AG08396 (cell line): ENCODE data around the gene APOE.
A peak's percentile ranks its signal among the peaks of the same experiment; 100 is the strongest.
"Not testable (repeated sequence)": the region's sequence is repeated elsewhere in the genome, so short reads cannot be mapped to it uniquely, and the experiment has no call there.

ENCODE experiments used
- DNase-seq: peaks from one replicate; pipeline ENCODE4 v3.0.0; 2012; ENCODE audit warnings: low spot score, mixed read lengths

The APOE gene

DNA sequence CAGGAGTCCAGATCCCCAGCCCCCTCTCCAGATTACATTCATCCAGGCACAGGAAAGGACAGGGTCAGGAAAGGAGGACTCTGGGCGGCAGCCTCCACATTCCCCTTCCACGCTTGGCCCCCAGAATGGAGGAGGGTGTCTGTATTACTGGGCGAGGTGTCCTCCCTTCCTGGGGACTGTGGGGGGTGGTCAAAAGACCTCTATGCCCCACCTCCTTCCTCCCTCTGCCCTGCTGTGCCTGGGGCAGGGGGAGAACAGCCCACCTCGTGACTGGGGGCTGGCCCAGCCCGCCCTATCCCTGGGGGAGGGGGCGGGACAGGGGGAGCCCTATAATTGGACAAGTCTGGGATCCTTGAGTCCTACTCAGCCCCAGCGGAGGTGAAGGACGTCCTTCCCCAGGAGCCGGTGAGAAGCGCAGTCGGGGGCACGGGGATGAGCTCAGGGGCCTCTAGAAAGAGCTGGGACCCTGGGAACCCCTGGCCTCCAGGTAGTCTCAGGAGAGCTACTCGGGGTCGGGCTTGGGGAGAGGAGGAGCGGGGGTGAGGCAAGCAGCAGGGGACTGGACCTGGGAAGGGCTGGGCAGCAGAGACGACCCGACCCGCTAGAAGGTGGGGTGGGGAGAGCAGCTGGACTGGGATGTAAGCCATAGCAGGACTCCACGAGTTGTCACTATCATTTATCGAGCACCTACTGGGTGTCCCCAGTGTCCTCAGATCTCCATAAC is at the start of gene APOE:
TSS of gene APOE (plus strand) at position 360 of the 724 bp plus-strand sequence. CDS start 829 bp downstream, outside the sequence.
- no peak for DNase-seq

DNA sequence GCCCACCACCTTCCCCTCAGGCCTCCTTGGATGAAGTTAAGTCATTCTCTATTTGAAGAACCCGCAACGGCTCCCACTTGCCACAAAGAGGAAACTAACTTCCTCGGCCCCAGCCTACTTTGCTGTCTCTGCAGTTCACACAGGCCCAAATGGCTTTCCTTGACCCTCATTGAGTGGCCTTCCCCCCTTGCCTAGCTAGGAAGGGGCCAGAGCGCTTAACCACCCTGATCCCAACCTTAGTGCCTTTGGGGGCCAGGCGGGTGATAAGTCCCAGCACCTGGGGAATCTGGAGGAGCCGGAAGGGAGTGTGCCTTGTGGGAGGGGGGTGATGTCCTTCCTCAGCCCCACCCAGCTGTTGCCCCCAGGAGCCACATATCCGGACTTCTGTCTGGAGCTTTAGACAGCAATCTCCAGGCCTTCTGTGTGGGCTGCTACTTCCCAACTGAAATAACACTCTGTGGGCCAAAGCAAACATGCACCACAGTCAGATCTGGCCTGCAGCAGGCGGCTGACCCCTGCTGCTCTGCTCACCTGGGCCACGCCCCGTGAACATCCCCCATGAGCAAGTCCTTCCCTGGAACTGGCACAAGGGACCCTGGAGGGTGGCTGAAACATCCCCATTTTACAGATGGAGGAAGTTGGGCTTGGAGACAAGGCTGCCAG is 49.0 kb upstream of the APOE start:
- DNase-seq: no peak

DNA sequence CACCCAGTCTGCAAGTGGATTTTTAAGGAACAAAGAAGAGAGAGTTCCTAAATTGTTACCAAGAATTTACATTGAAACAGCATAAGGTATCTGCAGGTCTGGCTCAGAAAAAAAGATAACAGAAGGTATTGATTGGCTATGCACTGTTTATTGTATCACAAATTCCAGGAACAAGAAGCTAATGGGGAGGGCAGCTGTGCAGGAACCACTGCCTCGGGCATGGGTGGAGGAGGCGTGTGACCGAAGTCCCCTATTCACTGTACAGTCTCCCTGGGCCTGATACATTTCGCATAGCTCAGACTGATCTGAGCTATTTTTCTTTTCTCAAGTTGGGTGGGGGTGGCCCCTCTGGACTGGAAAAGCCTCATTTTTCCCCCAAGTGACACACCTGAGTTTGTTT is 47.8 kb upstream of the APOE start:
- no peak for DNase-seq

DNA sequence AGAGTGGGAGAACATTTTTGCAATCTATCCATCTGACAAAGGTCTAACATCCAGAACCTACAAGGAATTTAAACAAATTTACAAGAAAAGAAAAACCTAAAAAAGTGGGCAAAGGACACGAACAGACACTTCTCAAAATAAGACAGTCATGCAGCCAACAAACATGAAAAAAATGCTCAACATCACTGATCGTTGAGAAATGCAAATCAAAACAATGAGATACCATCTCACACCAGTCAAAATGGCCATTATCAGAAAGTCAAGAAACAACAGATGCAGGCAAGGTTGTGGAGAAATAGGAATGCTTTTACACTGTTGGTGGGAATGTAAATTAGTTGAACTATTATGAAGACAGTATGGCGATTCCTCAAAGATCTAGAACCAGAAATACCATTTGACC is 44.0 kb upstream of the APOE start:
- not testable (repeated sequence) for DNase-seq

DNA sequence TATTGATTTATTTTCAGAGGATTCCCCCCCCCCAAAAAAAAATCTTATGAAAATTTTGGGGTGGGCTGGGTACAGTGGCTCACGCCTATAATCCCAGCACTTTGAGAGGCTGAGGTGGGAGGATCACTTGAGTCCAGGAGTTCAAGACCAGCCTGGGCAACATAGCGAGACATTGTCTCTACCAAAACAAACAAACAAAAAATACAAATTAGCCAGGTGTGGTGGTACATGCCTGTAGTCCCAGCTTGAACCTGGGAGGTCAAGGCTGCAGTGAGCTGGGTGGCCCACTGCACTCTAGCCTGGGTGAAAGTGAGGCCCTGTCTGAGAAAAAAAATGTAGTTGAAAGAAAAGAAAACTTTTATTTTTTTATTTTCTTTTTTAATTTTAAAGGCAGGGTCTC is 41.6 kb upstream of the APOE start:
- DNase-seq: no peak

DNA sequence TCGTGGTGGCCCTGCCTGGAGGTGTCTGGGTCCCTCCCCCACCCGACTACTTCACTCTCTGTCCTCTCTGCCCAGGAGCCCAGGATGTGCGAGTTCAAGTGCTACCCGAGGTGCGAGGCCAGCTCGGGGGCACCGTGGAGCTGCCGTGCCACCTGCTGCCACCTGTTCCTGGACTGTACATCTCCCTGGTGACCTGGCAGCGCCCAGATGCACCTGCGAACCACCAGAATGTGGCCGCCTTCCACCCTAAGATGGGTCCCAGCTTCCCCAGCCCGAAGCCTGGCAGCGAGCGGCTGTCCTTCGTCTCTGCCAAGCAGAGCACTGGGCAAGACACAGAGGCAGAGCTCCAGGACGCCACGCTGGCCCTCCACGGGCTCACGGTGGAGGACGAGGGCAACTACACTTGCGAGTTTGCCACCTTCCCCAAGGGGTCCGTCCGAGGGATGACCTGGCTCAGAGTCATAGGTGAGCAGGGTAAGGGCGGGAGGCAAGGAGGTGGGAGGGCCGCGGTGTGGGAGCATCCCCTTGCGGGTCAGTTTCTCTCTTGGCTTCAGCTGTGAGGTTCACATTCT is 40.3 kb upstream of the APOE start:
- no peak for DNase-seq

DNA sequence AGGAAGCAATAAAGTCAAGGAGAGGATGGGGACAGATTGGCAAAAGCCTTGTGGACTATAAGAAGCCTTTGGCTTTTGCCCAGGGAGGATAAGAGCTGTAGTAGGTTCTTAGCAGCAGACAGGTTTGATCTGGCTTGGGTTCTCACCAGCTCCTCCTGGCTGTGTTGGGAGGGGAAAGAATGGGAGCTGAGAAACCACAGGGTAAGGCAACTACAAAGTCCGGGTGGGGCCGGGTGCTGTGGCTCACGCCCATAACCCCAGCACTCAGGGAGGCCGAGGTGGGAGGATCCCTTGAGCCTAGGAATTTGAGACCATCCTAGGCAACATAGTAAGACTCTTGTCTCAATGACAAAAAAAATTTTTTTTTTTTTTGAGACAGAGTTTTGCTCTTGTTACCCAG is 38.9 kb upstream of the APOE start:
- no peak for DNase-seq

DNA sequence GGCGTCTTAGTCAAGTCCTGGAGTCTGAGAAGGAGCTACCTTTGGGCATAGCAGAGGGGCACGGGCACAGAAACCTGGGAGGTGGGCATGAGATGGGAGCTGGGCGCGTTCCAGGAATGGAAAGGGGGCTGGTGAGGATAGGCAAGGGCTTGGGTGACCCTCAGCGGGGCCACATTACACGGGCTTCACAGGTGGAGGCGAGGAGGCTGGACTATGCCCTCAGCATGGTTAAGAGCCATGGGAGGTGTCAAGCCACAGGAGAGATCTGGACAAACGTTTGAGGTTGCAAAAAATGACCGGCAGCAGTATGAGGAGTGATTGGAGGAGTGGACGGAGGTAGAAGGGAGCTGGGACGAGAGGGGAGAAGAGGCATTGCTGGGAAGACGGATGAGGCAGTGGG is 38.0 kb upstream of the APOE start:
- DNase-seq: no peak

DNA sequence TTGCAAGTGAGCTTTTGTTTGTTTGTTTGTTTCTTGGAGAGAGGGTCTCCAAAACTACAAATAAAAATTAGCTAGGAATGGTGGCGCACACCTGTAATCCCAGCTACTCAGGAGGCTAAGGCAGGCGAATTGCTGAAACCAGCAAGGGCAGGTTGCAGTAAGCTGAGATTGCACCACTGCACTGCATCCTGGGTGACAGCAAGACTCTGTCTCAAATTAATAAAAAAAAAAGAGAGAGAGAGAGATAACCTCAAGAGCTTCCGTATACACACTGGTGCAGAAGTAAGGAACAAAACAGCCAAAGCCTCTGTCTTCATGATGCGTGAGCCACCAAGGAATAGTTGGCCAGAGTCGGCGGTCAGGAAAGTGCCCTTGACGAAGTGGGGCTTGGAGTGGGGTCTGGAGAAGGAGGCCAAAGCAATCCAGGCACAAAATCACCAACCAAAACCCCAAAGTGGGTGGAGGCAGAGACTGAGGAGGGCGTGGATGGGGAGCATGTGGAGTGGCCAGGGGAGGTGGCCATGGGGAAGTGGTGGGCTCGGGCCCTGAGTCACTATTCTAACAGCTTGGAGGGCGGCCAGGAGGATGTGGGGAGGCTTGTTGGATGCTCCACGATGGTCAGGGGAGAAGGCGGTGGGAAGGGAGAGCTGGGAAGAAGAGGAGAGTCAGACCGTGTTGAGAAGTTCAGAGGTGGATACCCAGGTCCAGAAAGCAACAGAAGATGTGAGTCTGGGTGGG is 35.7 kb upstream of the APOE start:
- peak; percentile 46 for DNase-seq

DNA sequence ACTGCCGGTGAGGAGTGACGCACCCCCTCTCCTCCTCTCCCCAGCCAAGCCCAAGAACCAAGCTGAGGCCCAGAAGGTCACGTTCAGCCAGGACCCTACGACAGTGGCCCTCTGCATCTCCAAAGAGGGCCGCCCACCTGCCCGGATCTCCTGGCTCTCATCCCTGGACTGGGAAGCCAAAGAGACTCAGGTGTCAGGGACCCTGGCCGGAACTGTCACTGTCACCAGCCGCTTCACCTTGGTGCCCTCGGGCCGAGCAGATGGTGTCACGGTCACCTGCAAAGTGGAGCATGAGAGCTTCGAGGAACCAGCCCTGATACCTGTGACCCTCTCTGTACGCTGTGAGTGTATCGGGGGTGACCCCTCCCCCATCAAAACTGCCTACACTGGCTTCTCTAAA is 33.8 kb upstream of the APOE start:
- DNase-seq: no peak

DNA sequence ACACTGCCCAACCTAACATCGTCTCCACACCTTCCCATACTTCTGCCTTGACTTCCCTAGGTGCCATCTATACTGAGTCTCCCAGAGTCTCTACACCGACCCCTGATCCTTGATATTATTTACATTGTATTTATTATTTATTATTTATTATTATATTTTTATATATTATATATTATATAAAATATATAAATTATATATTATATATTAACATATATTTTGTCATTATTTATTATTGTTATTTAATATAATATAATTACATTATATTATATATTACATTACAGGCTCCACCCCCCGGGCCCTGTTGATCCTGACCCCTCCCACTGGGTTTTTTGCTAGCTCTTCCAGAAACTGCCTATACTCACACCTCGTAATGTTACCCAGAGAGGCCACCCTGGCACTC is 32.9 kb upstream of the APOE start:
- DNase-seq: no peak

DNA sequence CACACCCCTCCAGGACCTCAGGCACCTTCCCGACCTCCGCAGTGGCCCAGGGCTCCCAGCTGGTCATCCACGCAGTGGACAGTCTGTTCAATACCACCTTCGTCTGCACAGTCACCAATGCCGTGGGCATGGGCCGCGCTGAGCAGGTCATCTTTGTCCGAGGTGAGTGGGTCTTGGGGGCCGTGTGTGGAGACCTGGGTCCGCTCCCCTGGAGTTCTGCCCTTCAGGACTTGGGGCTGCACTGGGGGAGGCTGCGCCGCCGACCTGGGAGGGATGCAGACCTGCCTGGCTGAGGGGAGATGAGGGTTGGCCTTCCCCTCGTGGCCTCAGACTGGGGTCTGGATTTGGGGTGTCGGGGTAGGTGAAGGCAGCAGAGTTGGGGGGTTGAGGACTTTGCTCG is 31.3 kb upstream of the APOE start:
- DNase-seq: no peak

DNA sequence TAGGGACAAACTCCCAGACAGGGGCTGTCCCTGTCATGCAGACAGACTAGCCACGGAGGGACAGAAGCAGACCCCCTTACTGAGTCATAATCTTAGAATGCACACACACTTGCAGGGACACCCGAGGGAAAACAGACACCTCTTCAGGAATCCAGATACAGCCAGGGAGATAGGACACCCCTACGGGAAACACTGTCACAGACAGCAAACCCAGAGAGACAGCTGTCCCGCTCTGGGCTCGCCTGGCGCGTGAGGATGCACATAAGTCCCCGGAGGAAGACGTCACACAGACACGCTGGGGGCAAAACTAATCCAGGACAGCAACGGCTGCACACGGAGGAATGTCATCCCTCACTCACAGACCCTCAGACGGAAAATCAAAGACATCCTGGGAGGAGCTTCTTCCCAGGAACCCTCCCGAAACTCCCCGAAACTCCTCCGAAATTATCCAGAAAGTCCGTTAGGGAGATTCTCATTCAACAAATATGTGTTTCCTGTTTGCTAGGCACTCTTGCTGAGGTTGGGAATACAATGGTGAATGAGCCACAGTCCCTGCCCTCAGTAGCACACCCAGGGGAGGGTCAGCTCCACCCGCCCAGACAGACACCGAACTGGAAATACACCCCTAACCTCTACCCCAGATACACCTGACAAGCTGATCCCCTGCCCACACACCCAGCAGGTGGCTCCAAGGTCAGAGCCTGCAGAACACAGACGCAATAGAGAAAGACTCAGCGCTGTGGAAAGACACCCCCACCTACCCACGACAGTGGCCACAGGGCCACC is 29.7 kb upstream of the APOE start:
- no peak for DNase-seq

DNA sequence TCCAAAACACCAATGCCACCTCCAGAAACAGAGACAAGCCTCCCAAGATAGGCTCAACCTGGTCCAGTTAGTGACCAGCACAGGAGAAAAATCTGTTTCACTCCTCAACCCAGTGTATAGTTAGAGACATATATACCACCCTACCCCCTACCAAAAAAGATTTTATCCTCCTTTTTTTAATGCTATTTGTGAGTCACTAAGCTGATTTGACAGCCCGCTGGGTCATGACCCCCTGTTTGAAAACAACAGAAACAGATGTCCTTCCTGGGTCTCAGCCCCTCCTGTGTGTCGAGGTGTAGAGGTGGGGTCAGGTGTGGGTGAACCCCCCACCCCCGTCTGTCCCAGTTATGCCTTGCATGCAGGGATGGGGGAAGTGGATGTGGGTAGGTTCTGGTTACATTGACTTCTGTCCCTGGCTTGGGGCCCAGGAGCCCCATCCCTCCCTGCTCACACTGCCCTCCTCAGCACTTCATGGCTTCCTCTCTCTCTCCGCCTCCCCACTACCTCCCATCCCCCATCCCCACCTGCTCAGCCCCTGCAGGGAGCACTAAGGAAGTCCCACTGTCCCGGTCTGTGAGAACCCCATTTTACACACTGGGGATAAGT is 28.6 kb upstream of the APOE start:
- no peak for DNase-seq

DNA sequence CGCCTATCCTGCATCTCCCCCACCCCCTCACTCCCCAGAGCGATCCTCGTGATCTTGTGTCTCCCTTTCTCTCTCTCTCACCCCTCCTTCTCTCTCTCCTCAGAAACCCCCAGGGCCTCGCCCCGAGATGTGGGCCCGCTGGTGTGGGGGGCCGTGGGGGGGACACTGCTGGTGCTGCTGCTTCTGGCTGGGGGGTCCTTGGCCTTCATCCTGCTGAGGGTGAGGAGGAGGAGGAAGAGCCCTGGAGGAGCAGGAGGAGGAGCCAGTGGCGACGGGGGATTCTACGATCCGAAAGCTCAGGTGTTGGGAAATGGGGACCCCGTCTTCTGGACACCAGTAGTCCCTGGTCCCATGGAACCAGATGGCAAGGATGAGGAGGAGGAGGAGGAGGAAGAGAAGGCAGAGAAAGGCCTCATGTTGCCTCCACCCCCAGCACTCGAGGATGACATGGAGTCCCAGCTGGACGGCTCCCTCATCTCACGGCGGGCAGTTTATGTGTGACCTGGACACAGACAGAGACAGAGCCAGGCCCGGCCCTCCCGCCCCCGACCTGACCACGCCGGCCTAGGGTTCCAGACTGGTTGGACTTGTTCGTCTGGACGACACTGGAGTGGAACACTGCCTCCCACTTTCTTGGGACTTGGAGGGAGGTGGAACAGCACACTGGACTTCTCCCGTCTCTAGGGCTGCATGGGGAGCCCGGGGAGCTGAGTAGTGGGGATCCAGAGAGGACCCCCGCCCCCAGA is 27.3 kb upstream of the APOE start:
- DNase-seq: no peak

DNA sequence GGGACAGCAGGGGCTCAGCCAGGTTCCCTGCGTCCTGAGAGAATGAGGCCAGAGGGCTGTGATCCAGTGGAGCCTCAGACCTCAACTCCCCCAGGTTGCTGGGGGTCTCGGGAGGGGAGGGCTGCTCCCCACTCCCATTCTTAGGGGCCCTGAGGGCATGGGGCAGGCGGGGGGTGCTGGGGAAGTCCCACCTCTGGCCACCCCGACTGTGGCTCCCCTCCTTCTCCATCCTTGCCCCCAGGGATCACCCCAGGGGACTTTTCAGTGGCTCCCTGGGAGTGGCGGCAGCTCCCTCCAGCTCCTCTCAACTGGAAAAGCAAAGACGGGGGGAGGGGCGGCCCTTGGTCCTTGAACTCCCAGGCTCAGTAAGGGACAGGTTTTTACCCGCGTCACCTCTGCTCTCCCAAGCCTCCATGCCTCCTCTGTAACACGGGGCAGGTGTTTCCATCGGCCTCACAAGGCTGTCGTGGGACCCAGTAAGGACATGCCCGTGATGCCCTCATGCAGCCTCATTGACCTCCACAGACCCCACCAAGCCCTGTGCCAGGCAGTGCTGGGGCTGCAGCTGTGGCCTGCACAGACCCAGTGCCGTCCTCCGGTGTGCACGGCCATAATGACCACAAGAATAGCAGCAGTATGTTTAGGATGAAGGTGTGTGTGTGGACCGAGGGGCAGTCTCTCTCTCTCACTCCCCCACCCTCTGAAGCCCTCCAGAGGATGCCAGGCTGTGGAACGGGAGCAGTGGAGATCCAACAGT is 26.1 kb upstream of the APOE start:
- DNase-seq: no peak

DNA sequence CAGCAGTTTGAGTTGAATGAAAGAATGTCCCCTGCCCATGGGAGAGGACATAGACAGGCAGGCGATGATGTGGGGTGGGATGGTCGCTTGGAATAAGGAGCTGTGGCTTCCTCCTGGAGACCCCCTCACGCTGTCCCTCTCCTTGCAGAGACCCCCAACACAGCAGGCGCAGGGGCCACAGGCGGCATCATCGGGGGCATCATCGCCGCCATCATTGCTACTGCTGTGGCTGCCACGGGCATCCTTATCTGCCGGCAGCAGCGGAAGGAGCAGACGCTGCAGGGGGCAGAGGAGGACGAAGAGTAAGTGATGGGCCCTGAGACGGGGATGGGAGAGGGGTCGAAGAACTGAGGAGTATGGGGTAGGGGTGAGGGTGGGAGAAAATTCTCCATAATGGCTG is 23.5 kb upstream of the APOE start:
- DNase-seq: no peak

DNA sequence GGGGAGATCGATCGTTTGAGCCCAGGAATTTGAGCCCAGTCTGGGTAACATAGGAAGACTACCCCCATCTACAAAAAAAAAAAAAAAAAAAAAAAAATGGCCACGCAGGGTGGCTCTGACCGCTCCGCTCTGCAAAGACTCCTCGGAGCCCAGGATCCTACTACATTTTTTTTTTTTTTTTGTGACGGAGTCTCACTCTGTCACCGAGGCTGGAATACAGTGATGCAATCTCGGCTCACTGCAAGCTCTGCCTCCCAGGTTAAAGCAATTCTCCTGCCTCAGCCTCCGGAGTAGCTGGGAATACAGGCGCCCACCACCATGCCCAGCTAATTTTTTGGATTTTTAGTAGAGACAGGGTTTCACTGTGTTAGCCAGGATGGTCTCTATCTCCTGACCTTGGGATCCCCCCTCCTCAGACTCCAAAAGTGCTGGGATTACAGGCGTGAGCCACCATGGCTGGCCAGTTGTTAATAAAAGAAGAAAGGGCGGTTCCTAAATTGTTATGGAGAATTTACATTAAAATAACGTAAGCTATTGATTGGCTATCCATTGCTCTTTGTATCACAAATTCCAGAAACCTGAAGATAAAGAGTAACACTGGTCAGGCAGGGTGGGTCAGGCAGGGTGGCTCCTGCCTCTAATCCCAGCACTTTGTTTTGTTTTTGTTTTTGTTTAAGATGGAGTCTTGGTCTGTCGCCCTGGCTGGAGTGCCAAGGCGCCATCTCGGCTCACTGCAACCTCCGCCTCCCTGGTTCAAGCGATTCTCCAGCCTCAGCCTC is 22.8 kb upstream of the APOE start:
- not testable (repeated sequence) for DNase-seq

DNA sequence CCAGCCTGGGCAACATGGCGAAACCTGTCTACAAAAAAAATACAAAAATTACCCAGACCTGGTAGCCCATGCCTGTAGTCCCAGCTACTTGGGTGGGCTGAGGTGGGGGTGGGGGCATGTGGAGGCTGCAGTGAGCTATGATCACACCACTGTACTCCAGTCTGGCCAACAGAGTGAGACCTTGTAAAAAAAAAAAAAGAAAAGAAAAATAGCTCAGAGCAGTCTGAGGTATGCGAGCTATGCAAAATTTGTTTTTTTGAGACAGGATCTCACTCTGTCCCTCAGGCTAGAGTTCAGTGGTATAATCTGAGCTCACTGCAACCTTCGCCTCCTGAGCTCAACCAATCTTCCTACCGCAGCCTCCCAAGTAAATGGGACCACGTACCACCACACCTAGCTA is 21.7 kb upstream of the APOE start:
- no peak for DNase-seq
